Measurements from ENCODE around the gene GPC2.

The GPC2 gene

GRCh38 chr7:100120733-100121036, 56.5 kb downstream of the GPC2 start:
- no peak for DNase-seq (ENCODE audit: low read depth)

GRCh38 chr7:100119970-100120732, 57.0 kb downstream of the GPC2 start:
- peak; percentile 57 for DNase-seq (ENCODE audit: low read depth)

All from activated T-helper 1 cell treated with Interleukin-2 at 50 U/mL for 16 hours (primary cell).